Measurements from ENCODE around the gene TMEM108. TPM values are rescaled to one million over a fixed set of nuclear protein-coding genes. Genes with fewer than 3 reads are reported as not detected.

The TMEM108 gene
- polyA plus RNA-seq, 1 donor (not counting 4 experiments of a cell fraction or from before 2014, with no cell fraction given) = not detected

- no peaks in the 10 kb centered on the region for H4K20me1 ChIP-seq (ENCODE audit: control insufficient read depth, extremely low read depth, insufficient read depth, low read length)
- H3K4me3 ChIP-seq (ENCODE audit: control insufficient read depth in 2 of 3, extremely low read depth in 1 of 3, insufficient read depth in 2 of 3, low read depth in 1 of 3, low read length in 3 of 3) = no peak overlapping the region
- peaks cover 15% of the 10 kb centered on the region for H3K27me3 ChIP-seq (ENCODE audit: control insufficient read depth, extremely low read depth, insufficient read depth, low read length)
- H3K4me2 ChIP-seq (ENCODE audit: control insufficient read depth, extremely low read depth, insufficient read depth, low read depth, low read length) = no peak overlapping the region
- no peak overlapping the region for H3K27ac ChIP-seq (ENCODE audit: control insufficient read depth, insufficient read depth, low read length)
- no peak overlapping the region for H3K9ac ChIP-seq (ENCODE audit: control insufficient read depth, extremely low read depth, insufficient read depth, low read length)
- no peak for FAIRE-seq
- no peaks in the 10 kb centered on the region for H3K79me2 ChIP-seq (ENCODE audit: control insufficient read depth, insufficient read depth, low read length)
- no peak overlapping the region for H2AFZ ChIP-seq (ENCODE audit: control insufficient read depth, low read length)
- no peak for DNase-seq (ENCODE audit: low read depth, low spot score)
- TF ChIP-seq CTCF (optimal IDR thresholded peaks at IDR 0.05 in 1 of 3, IDR thresholded peaks at IDR 0.05 in 1 of 3, conservative IDR thresholded peaks at IDR 0.05 in 1 of 3; ENCODE audit: extremely low read depth in 1 of 3, insufficient read depth in 2 of 3, low read length in 3 of 3) (peak in 1 of 3 experiments; percentile 24), EZH2 (IDR thresholded peaks at IDR 0.05; ENCODE audit: low read length) (no peak)
- H3K9me3 ChIP-seq (ENCODE audit: control insufficient read depth, low read depth, low read length) = no peaks in the 10 kb centered on the region
- dilution Hi-C loops (cut with MboI; ENCODE audit: extremely low pct_ligation_motif_present, low sequenced_read_pairs) = no loop called here
- H3K4me1 ChIP-seq (ENCODE audit: control insufficient read depth, extremely low read depth, insufficient read depth, low read length) = no peaks in the 10 kb centered on the region
- no peaks in the 10 kb centered on the region for H3K9me1 ChIP-seq (ENCODE audit: control insufficient read depth, extremely low read depth, insufficient read depth, low read length)
- H3K36me3 ChIP-seq (ENCODE audit: control insufficient read depth in 2 of 2, extremely low read depth in 1 of 2, insufficient read depth in 2 of 2, low read length in 2 of 2) = no peaks in the 10 kb centered on the region
These were observed 338.6 kb downstream of the TMEM108 start for GRCh38 chr3:133376810-133377209.

- peak; percentile 49 for FAIRE-seq
- H2AFZ ChIP-seq (ENCODE audit: control insufficient read depth, low read length) = no peak overlapping the region
These were observed 339.2 kb downstream of the TMEM108 start for GRCh38 chr3:133377396-133377795.

More at GRCh38 chr3:133377396-133377795, 339.2 kb downstream of the TMEM108 start:
- no peak overlapping the region for H3K27ac ChIP-seq (ENCODE audit: control insufficient read depth, insufficient read depth, low read length)
- H3K4me1 ChIP-seq (ENCODE audit: control insufficient read depth, extremely low read depth, insufficient read depth, low read length) = no peaks in the 10 kb centered on the region
- H3K4me3 ChIP-seq (ENCODE audit: control insufficient read depth in 2 of 3, extremely low read depth in 1 of 3, insufficient read depth in 2 of 3, low read depth in 1 of 3, low read length in 3 of 3) = no peak overlapping the region
- TF ChIP-seq CTCF (optimal IDR thresholded peaks at IDR 0.05 in 1 of 3, IDR thresholded peaks at IDR 0.05 in 1 of 3, conservative IDR thresholded peaks at IDR 0.05 in 1 of 3; ENCODE audit: extremely low read depth in 1 of 3, insufficient read depth in 2 of 3, low read length in 3 of 3) (peak; percentile 55 to 57 (median 55)), EZH2 (IDR thresholded peaks at IDR 0.05; ENCODE audit: low read length) (no peak)
- no peaks in the 10 kb centered on the region for H3K36me3 ChIP-seq (ENCODE audit: control insufficient read depth in 2 of 2, extremely low read depth in 1 of 2, insufficient read depth in 2 of 2, low read length in 2 of 2)
- no peaks in the 10 kb centered on the region for H3K79me2 ChIP-seq (ENCODE audit: control insufficient read depth, insufficient read depth, low read length)
- H3K9me3 ChIP-seq (ENCODE audit: control insufficient read depth, low read depth, low read length) = no peaks in the 10 kb centered on the region
- H3K4me2 ChIP-seq (ENCODE audit: control insufficient read depth, extremely low read depth, insufficient read depth, low read depth, low read length) = no peak overlapping the region
- H3K9ac ChIP-seq (ENCODE audit: control insufficient read depth, extremely low read depth, insufficient read depth, low read length) = no peak overlapping the region
- DNase-seq (ENCODE audit: low read depth, low spot score) = no peak
- H3K27me3 ChIP-seq (ENCODE audit: control insufficient read depth, extremely low read depth, insufficient read depth, low read length) = peaks cover 18% of the 10 kb centered on the region
- H4K20me1 ChIP-seq (ENCODE audit: control insufficient read depth, extremely low read depth, insufficient read depth, low read length) = no peaks in the 10 kb centered on the region
- dilution Hi-C loops (cut with MboI; ENCODE audit: extremely low pct_ligation_motif_present, low sequenced_read_pairs) = no loop called here
- no peaks in the 10 kb centered on the region for H3K9me1 ChIP-seq (ENCODE audit: control insufficient read depth, extremely low read depth, insufficient read depth, low read length)

Data from keratinocyte (primary cell).